ENCODE measurements around the gene PRKCSH.

Gene PRKCSH

DNA sequence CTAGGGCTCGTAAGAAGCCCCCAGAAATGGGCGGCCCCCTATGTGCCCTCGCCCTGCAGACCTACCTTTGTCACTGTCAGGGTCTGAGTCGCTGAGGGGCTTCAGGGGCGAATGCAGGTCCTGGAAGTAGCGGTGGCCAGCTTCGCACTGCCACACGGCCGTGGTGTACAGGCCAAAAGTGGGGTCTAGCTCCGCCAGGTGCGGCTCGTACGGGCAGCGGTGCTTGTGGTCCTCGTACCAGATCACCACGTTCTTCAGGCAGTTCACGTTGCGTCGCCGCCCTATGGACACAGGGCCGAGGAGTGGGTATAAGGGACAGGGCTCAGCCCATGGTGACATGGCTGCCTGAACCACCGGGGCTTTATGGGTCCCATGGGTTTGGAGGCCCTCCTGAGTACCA is 60.5 kb downstream of the PRKCSH start:
- Histone ChIP-seq H4K91ac (ENCODE audit: low read depth, low read length, poor library complexity) (no peak overlapping the region), H3K4me3 (ENCODE audit: low read length in 2 of 2) (peak overlapping the region in 1 of 2 donors; percentile 24), H4K8ac (ENCODE audit: low read depth, low read length) (no peak overlapping the region), H2AFZ (ENCODE audit: low read length) (no peak overlapping the region), H2BK15ac (ENCODE audit: low read length) (no peak overlapping the region), H3K36me3 (replicated peaks in 1 of 2; ENCODE audit: control insufficient read depth in 2 of 2, insufficient read depth in 2 of 2, low read length in 2 of 2) (peaks cover 22 to 41% of the 10 kb centered on the region in 2 donors), H3K14ac (ENCODE audit: low read length) (no peak overlapping the region), H3K9ac (ENCODE audit: low read depth, low read length, poor library complexity) (no peak overlapping the region), H2BK5ac (ENCODE audit: low read length) (peak overlapping the region; percentile 5), H3K79me1 (ENCODE audit: low read depth, low read length) (no peaks in the 10 kb centered on the region), H3K4me1 (ENCODE audit: control insufficient read depth in 2 of 2, insufficient read depth in 1 of 2, low read depth in 1 of 2, low read length in 2 of 2) (peaks cover 0 to 2% of the 10 kb centered on the region in 2 donors), H3K9me3 (replicated peaks in 1 of 2; ENCODE audit: control insufficient read depth in 2 of 2, insufficient read depth in 1 of 2, low read depth in 1 of 2, low read length in 2 of 2) (no peaks in the 10 kb centered on the region), H3K4ac (ENCODE audit: low read length) (no peak overlapping the region), H2AK5ac (ENCODE audit: low read depth, low read length) (no peak overlapping the region), H3K27ac (replicated peaks; ENCODE audit: low read length) (no peak overlapping the region), H2BK120ac (ENCODE audit: low read depth, low read length) (no peak overlapping the region), H3K23ac (ENCODE audit: low read depth, low read length, poor library complexity) (no peak overlapping the region), H2BK12ac (ENCODE audit: low read length) (no peak overlapping the region), H3K4me2 (ENCODE audit: insufficient read depth, low read length, poor library complexity, severe bottlenecking) (no peak overlapping the region), H3K18ac (ENCODE audit: low read length) (no peak overlapping the region), H3K27me3 (ENCODE audit: control insufficient read depth in 3 of 3, insufficient read depth in 3 of 3, low read depth in 1 of 3, low read length in 3 of 3) (no peaks in the 10 kb centered on the region)
- no CpG with 5 or more reads among the region's 22 CpGs for WGBS, 2 donors (ENCODE audit: extremely low coverage in 2 of 2, insufficient read length in 2 of 2, insufficient replicate concordance in 1 of 2)
- no peak for DNase-seq (ENCODE audit: low spot score)

DNA sequence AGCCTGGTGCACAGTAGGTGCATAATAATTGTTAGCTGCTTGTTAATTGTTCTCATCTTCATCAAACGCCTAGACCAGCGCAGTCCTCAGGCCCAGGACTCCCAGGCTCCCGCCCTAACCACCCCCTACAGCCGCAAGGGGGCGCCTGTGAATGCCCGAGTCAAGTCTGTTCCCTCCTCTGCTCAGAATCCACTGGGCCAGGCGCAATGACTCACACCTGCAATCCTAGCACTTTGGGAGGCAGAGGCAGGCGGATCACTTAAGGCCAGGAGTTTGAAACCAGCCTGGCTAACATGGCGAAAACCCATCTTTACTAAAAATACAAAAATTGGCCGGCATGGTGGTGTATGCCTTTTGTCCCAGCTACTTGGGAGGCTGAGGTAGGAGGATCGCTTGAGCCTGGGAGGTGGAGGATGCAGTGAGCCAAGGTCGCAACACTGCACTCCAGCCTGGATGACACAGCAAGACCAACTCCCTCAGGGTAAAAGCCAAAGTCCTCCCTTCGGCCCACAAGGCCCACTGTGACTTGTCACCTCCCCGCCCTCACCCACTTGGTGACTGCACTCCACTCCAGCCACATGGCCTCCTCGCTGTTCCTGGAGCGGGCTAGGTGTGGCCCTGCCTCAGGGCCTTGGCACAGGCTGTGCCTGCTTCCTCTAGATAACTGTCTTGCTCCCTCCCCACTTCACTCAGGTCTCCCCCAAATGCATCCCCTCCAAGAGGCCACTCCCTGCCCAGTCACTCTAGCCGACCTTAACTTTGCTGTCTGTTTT is 61.1 kb downstream of the PRKCSH start:
- H4K8ac ChIP-seq (ENCODE audit: low read depth, low read length) = no peak overlapping the region
- no peak overlapping the region for H4K91ac ChIP-seq (ENCODE audit: low read depth, low read length, poor library complexity)
- H2BK5ac ChIP-seq (ENCODE audit: low read length) = peak overlapping the region; percentile 5
- H3K4me1 ChIP-seq (ENCODE audit: control insufficient read depth in 2 of 2, insufficient read depth in 1 of 2, low read depth in 1 of 2, low read length in 2 of 2) = peaks cover 0 to 2% of the 10 kb centered on the region in 2 donors
- H3K79me1 ChIP-seq (ENCODE audit: low read depth, low read length) = no peaks in the 10 kb centered on the region
- H3K4me3 ChIP-seq (ENCODE audit: low read length in 2 of 2) = peak overlapping the region in 1 of 2 donors; percentile 2
- peaks cover 22 to 36% of the 10 kb centered on the region in 2 donors for H3K36me3 ChIP-seq (replicated peaks in 1 of 2; ENCODE audit: control insufficient read depth in 2 of 2, insufficient read depth in 2 of 2, low read length in 2 of 2)
- no peak overlapping the region for H2AFZ ChIP-seq (ENCODE audit: low read length)
- no peak overlapping the region for H3K18ac ChIP-seq (ENCODE audit: low read length)
- H2AK5ac ChIP-seq (ENCODE audit: low read depth, low read length) = peak overlapping the region; percentile 61
- H3K14ac ChIP-seq (ENCODE audit: low read length) = no peak overlapping the region
- DNase-seq (ENCODE audit: low spot score) = peak; percentile 56
- no peaks in the 10 kb centered on the region for H3K9me3 ChIP-seq (replicated peaks in 1 of 2; ENCODE audit: control insufficient read depth in 2 of 2, insufficient read depth in 1 of 2, low read depth in 1 of 2, low read length in 2 of 2)
- H3K27ac ChIP-seq (replicated peaks; ENCODE audit: low read length) = no peak overlapping the region
- no peak overlapping the region for H3K23ac ChIP-seq (ENCODE audit: low read depth, low read length, poor library complexity)
- no peak overlapping the region for H2BK15ac ChIP-seq (ENCODE audit: low read length)
- no peak overlapping the region for H2BK120ac ChIP-seq (ENCODE audit: low read depth, low read length)
- H2BK12ac ChIP-seq (ENCODE audit: low read length) = no peak overlapping the region
- no peak overlapping the region for H3K4ac ChIP-seq (ENCODE audit: low read length)
- no CpG with 5 or more reads among the region's 17 CpGs for WGBS, 2 donors (ENCODE audit: extremely low coverage in 2 of 2, insufficient read length in 2 of 2, insufficient replicate concordance in 1 of 2)
- H3K9ac ChIP-seq (ENCODE audit: low read depth, low read length, poor library complexity) = no peak overlapping the region
- no peak overlapping the region for H3K4me2 ChIP-seq (ENCODE audit: insufficient read depth, low read length, poor library complexity, severe bottlenecking)
- no peaks in the 10 kb centered on the region for H3K27me3 ChIP-seq (ENCODE audit: control insufficient read depth in 3 of 3, insufficient read depth in 3 of 3, low read depth in 1 of 3, low read length in 3 of 3)

DNA sequence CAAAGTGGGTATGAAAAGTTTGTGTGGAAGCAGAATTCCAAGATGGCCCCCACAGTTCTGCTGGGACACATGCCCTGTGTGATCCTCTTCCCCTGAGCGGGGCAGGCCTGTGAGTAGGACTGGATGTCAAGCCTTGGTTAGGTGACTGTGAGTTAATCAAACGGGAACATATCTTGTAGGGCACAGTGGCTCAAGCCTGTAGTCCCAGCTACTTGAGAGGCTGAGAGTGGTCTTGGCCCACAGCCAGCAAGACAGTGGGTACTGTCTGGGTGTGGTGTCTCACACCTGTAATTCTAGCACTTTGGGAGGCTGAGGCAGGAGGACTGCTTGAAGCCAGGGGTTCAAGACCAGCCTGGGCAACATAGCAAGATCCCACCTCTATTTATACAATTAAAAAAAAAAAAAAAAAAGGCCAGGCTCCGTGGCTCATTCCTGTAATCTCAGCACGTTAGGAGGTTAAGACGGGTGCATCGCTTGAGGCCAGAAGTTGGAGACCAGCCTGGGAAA is 63.8 kb downstream of the PRKCSH start:
- Histone ChIP-seq H4K91ac (ENCODE audit: low read depth, low read length, poor library complexity) (no peak overlapping the region), H3K27ac (replicated peaks; ENCODE audit: low read length) (no peak overlapping the region), H2BK15ac (ENCODE audit: low read length) (no peak overlapping the region), H2BK5ac (ENCODE audit: low read length) (no peak overlapping the region), H3K4me3 (ENCODE audit: low read length in 2 of 2) (no peak overlapping the region), H3K4me1 (ENCODE audit: control insufficient read depth in 2 of 2, insufficient read depth in 1 of 2, low read depth in 1 of 2, low read length in 2 of 2) (peaks cover 0 to 2% of the 10 kb centered on the region in 2 donors), H3K14ac (ENCODE audit: low read length) (no peak overlapping the region), H2AK5ac (ENCODE audit: low read depth, low read length) (no peak overlapping the region), H3K79me1 (ENCODE audit: low read depth, low read length) (no peaks in the 10 kb centered on the region), H2BK120ac (ENCODE audit: low read depth, low read length) (no peak overlapping the region), H3K9me3 (replicated peaks in 1 of 2; ENCODE audit: control insufficient read depth in 2 of 2, insufficient read depth in 1 of 2, low read depth in 1 of 2, low read length in 2 of 2) (no peaks in the 10 kb centered on the region), H3K36me3 (replicated peaks in 1 of 2; ENCODE audit: control insufficient read depth in 2 of 2, insufficient read depth in 2 of 2, low read length in 2 of 2) (peaks cover 19 to 34% of the 10 kb centered on the region in 2 donors), H3K4ac (ENCODE audit: low read length) (no peak overlapping the region), H2BK12ac (ENCODE audit: low read length) (no peak overlapping the region), H2AFZ (ENCODE audit: low read length) (no peak overlapping the region), H3K27me3 (ENCODE audit: control insufficient read depth in 3 of 3, insufficient read depth in 3 of 3, low read depth in 1 of 3, low read length in 3 of 3) (no peaks in the 10 kb centered on the region), H3K9ac (ENCODE audit: low read depth, low read length, poor library complexity) (no peak overlapping the region), H3K18ac (ENCODE audit: low read length) (no peak overlapping the region), H3K23ac (ENCODE audit: low read depth, low read length, poor library complexity) (no peak overlapping the region), H3K4me2 (ENCODE audit: insufficient read depth, low read length, poor library complexity, severe bottlenecking) (no peak overlapping the region), H4K8ac (ENCODE audit: low read depth, low read length) (no peak overlapping the region)
- no peak for DNase-seq (ENCODE audit: low spot score)
- WGBS, 2 donors (ENCODE audit: extremely low coverage in 2 of 2, insufficient read length in 2 of 2, insufficient replicate concordance in 1 of 2) = no CpG with 5 or more reads among the region's 6 CpGs

DNA sequence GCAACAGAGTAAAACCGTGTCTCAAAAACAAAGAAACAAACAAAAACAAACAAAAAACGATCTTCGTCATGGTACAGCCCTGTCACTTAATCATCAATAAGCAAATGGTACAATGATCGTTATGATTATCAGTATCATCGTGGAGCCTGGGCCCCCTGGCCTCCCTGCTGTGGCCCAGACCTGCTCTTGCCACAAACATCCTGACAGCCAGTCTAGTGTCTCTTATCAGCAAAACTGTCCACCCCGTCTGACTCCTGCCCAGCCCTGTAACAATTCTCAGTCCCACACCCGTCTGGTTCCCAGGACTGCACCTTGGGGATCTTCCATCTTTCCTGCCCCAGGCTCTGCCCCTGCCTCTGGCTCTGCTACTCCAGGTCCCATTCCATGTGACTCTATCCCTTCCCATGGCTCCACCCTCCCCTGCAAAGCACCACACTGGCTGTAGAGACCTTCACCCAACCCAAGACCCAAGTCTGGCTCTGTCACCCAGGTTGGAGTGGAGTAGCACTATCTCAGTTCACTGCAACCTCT is 64.5 kb downstream of the PRKCSH start:
- Histone ChIP-seq H3K14ac (ENCODE audit: low read length) (no peak overlapping the region), H3K4ac (ENCODE audit: low read length) (no peak overlapping the region), H3K79me1 (ENCODE audit: low read depth, low read length) (no peaks in the 10 kb centered on the region), H2AK5ac (ENCODE audit: low read depth, low read length) (no peak overlapping the region), H2BK5ac (ENCODE audit: low read length) (no peak overlapping the region), H3K27ac (replicated peaks; ENCODE audit: low read length) (no peak overlapping the region), H2BK12ac (ENCODE audit: low read length) (peak overlapping the region; percentile 41), H3K27me3 (ENCODE audit: control insufficient read depth in 3 of 3, insufficient read depth in 3 of 3, low read depth in 1 of 3, low read length in 3 of 3) (no peaks in the 10 kb centered on the region), H2BK15ac (ENCODE audit: low read length) (no peak overlapping the region), H3K23ac (ENCODE audit: low read depth, low read length, poor library complexity) (no peak overlapping the region), H3K9ac (ENCODE audit: low read depth, low read length, poor library complexity) (no peak overlapping the region), H3K4me3 (ENCODE audit: low read length in 2 of 2) (no peak overlapping the region), H4K91ac (ENCODE audit: low read depth, low read length, poor library complexity) (no peak overlapping the region), H3K36me3 (replicated peaks in 1 of 2; ENCODE audit: control insufficient read depth in 2 of 2, insufficient read depth in 2 of 2, low read length in 2 of 2) (peaks cover 17 to 29% of the 10 kb centered on the region in 2 donors), H2BK120ac (ENCODE audit: low read depth, low read length) (no peak overlapping the region), H3K4me1 (ENCODE audit: control insufficient read depth in 2 of 2, insufficient read depth in 1 of 2, low read depth in 1 of 2, low read length in 2 of 2) (peaks cover 5 to 6% of the 10 kb centered on the region in 2 donors), H3K4me2 (ENCODE audit: insufficient read depth, low read length, poor library complexity, severe bottlenecking) (no peak overlapping the region), H4K8ac (ENCODE audit: low read depth, low read length) (no peak overlapping the region), H3K18ac (ENCODE audit: low read length) (no peak overlapping the region), H3K9me3 (replicated peaks in 1 of 2; ENCODE audit: control insufficient read depth in 2 of 2, insufficient read depth in 1 of 2, low read depth in 1 of 2, low read length in 2 of 2) (no peaks in the 10 kb centered on the region), H2AFZ (ENCODE audit: low read length) (no peak overlapping the region)
- WGBS, 2 donors (ENCODE audit: extremely low coverage in 2 of 2, insufficient read length in 2 of 2, insufficient replicate concordance in 1 of 2) = no CpG with 5 or more reads among the region's 7 CpGs
- no peak for DNase-seq (ENCODE audit: low spot score)
